ENCODE data around the gene ADGRG3. TPM values are rescaled to one million over a fixed set of nuclear protein-coding genes. Genes with fewer than 3 reads are reported as not detected.

ADGRG3 gene
- polyA plus RNA-seq, 3 donors = 0.41 to 1.0 TPM; not detected in 1

DNA sequence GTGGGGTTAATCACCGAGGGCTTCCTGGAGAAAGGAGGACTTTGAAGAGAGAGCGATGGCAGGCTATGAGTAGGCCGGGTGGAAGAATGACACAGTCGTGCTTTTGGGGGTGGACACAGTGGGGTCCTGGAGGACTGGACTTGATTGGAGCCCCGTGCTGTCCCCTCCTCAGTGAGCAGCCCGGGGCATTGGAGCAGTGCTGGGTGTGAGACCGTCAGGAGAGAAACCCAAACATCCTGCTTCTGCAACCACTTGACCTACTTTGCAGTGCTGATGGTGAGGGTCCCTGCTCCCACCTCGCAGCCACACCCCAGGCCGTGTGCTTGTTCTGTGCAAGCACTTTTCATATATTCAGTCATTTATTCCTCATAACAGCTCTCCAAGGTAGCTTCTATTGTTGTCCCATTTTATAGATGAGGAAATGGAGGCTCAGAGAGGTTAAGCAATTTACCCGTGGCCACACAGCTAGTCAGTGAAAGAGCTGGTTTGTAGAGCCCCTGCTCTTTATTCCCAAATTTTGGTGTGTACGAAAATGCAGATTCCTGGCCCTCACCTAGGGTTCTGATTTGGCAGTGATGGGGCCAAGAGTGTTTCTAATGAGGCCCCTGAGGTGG, 11.7 kb upstream of the ADGRG3 start:
- H3K36me3 Mint-ChIP-seq = no peaks in the 10 kb centered on the region
- intact Hi-C loops (cut with micrococcal nuclease) = no loop called here
- Histone ChIP-seq H3K36me3 (replicated peaks in 1 of 2; ENCODE audit: control insufficient read depth in 1 of 2, insufficient read depth in 2 of 2, low read length in 2 of 2) (no peaks in the 10 kb centered on the region), H3K79me2 (ENCODE audit: insufficient read depth, low read length) (no peaks in the 10 kb centered on the region), H3K27ac (ENCODE audit: low read depth in 1 of 2, low read length in 2 of 2) (no peak overlapping the region), H3K4me3 (replicated peaks in 1 of 3; ENCODE audit: low read depth in 2 of 3, low read length in 3 of 3) (no peak overlapping the region), H3K9me3 (replicated peaks in 1 of 2; ENCODE audit: control insufficient read depth in 1 of 2, insufficient read depth in 1 of 2, low read length in 2 of 2) (no peaks in the 10 kb centered on the region), H2AFZ (ENCODE audit: insufficient read depth, low read depth, low read length, poor library complexity, severe bottlenecking) (no peak overlapping the region), H4K20me1 (ENCODE audit: insufficient read depth, low read length) (no peaks in the 10 kb centered on the region), H3K27me3 (ENCODE audit: control insufficient read depth in 2 of 2, insufficient read depth in 2 of 2, low read length in 2 of 2) (no peaks in the 10 kb centered on the region), H3K9ac (ENCODE audit: insufficient read depth, low read length, poor library complexity, severe bottlenecking) (no peak overlapping the region), H3K4me2 (replicated peaks; ENCODE audit: extremely low read depth, low read length, poor library complexity, severe bottlenecking) (no peak overlapping the region), H3K4me1 (ENCODE audit: control insufficient read depth in 1 of 2, insufficient read depth in 2 of 2, low read length in 2 of 2) (no peaks in the 10 kb centered on the region)
- no peak overlapping the region for H3K27ac Mint-ChIP-seq
- no peak for DNase-seq
- TF ChIP-seq, protein P1, sequence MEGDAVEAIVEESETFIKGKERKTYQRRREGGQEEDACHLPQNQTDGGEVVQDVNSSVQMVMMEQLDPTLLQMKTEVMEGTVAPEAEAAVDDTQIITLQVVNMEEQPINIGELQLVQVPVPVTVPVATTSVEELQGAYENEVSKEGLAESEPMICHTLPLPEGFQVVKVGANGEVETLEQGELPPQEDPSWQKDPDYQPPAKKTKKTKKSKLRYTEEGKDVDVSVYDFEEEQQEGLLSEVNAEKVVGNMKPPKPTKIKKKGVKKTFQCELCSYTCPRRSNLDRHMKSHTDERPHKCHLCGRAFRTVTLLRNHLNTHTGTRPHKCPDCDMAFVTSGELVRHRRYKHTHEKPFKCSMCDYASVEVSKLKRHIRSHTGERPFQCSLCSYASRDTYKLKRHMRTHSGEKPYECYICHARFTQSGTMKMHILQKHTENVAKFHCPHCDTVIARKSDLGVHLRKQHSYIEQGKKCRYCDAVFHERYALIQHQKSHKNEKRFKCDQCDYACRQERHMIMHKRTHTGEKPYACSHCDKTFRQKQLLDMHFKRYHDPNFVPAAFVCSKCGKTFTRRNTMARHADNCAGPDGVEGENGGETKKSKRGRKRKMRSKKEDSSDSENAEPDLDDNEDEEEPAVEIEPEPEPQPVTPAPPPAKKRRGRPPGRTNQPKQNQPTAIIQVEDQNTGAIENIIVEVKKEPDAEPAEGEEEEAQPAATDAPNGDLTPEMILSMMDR (IDR thresholded peaks at IDR 0.05) = no peak
- H3K4me3 Mint-ChIP-seq = no peak overlapping the region
- peaks cover 5% of the 10 kb centered on the region for H3K4me1 Mint-ChIP-seq
- H3K9me3 Mint-ChIP-seq = peaks cover 0 to 2% (median 0%) of the 10 kb centered on the region in 7 donors
- WGBS (ENCODE audit: insufficient coverage) = 94% methylated on average over 7 of the region's 11 CpGs
- H3K27me3 Mint-ChIP-seq (ENCODE audit: low read depth in 3 of 3) = peaks cover 17 to 22% (median 22%) of the 10 kb centered on the region in 3 donors

GRCh38 chr16:57657228-57657627, 10.9 kb upstream of the ADGRG3 start:
- Histone ChIP-seq H4K20me1 (ENCODE audit: insufficient read depth, low read length) (no peaks in the 10 kb centered on the region), H3K27me3 (ENCODE audit: control insufficient read depth in 2 of 2, insufficient read depth in 2 of 2, low read length in 2 of 2) (no peaks in the 10 kb centered on the region), H2AFZ (ENCODE audit: insufficient read depth, low read depth, low read length, poor library complexity, severe bottlenecking) (no peak overlapping the region), H3K27ac (ENCODE audit: low read depth in 1 of 2, low read length in 2 of 2) (no peak overlapping the region), H3K4me3 (replicated peaks in 1 of 3; ENCODE audit: low read depth in 2 of 3, low read length in 3 of 3) (no peak overlapping the region), H3K4me2 (replicated peaks; ENCODE audit: extremely low read depth, low read length, poor library complexity, severe bottlenecking) (no peak overlapping the region), H3K4me1 (ENCODE audit: control insufficient read depth in 1 of 2, insufficient read depth in 2 of 2, low read length in 2 of 2) (no peaks in the 10 kb centered on the region), H3K79me2 (ENCODE audit: insufficient read depth, low read length) (no peaks in the 10 kb centered on the region), H3K9me3 (replicated peaks in 1 of 2; ENCODE audit: control insufficient read depth in 1 of 2, insufficient read depth in 1 of 2, low read length in 2 of 2) (no peaks in the 10 kb centered on the region), H3K9ac (ENCODE audit: insufficient read depth, low read length, poor library complexity, severe bottlenecking) (no peak overlapping the region), H3K36me3 (replicated peaks in 1 of 2; ENCODE audit: control insufficient read depth in 1 of 2, insufficient read depth in 2 of 2, low read length in 2 of 2) (no peaks in the 10 kb centered on the region)
- Mint-ChIP-seq H3K27me3 (ENCODE audit: low read depth in 3 of 3) (peaks cover 17 to 22% (median 21%) of the 10 kb centered on the region in 3 donors), H3K4me1 (peaks cover 5% of the 10 kb centered on the region), H3K36me3 (no peaks in the 10 kb centered on the region), H3K27ac (no peak overlapping the region), H3K4me3 (no peak overlapping the region), H3K9me3 (peaks cover 0 to 2% (median 0%) of the 10 kb centered on the region in 7 donors)
- 95% methylated on average over 5 of the region's 13 CpGs for WGBS (ENCODE audit: insufficient coverage)
- TF ChIP-seq, protein P1 (IDR thresholded peaks at IDR 0.05) = no peak
- DNase-seq = no peak
- intact Hi-C loops (cut with micrococcal nuclease) = no loop called here

Data from CD14-positive monocyte (primary cell).